SU-DHL-6 (cell line): Measurements from ENCODE around the gene NLRP11.

Experiments
- CTCF ChIP-seq: fragments of 200-600 bp; sonication (generic); IDR thresholded peaks from one replicate; pipeline ENCODE4 v1.5.1; 2017; ENCODE audit warnings: antibody characterized with exemption, mild to moderate bottlenecking, low read length, moderate library complexity; ENCODE audit not compliant: insufficient read depth, poor library complexity, severe bottlenecking
- EZH2phosphoT487 ChIP-seq: fragments of 200-600 bp; sonication (generic), shearing (Covaris generic); conservative IDR thresholded peaks from 2 replicates; pipeline ENCODE4 v1.6.1; 2018; ENCODE audit warnings: mild to moderate bottlenecking, antibody characterized with exemption, low read length, moderate library complexity, mixed read lengths

- TF ChIP-seq CTCF = no peak
- no peak for TF ChIP-seq EZH2phosphoT487
These were observed 20.5 kb downstream of the NLRP11 start for GRCh38 chr19:55811340-55811739.
